GM12892 (cell line): ENCODE results near the gene LRP3.

Source experiments
- POLR2A ChIP-seq: IDR thresholded peaks from 2 replicates; pipeline ENCODE4 v1.6.1; 2011; ENCODE audit warnings: low read depth, low read length, control low read depth
- POLR2AphosphoS5 ChIP-seq: IDR thresholded peaks from 2 replicates; pipeline ENCODE4 v1.6.1; 2011; ENCODE audit warnings: low read depth, low read length, control low read depth
- TAF1 ChIP-seq: IDR thresholded peaks from 2 replicates; pipeline ENCODE4 v1.6.1; 2011; ENCODE audit warnings: low read depth, mild to moderate bottlenecking, control low read depth, low read length, borderline replicate concordance

GRCh38 chr19:33240181-33240771, 46.1 kb downstream of the LRP3 start:
- no peak for TF ChIP-seq POLR2A
- TF ChIP-seq POLR2AphosphoS5: no peak
- TF ChIP-seq TAF1: no peak
